IPS DF 4.7 (cell line): Measurements from ENCODE around the gene CCL20.
"Not testable (repeated sequence)": the region's sequence is repeated elsewhere in the genome, so short reads cannot be mapped to it uniquely, and the experiment has no call there.

Experiments used
- DNase-seq: peaks from one replicate; pipeline ENCODE4 v3.0.0-alpha.2; 2013; ENCODE audit warnings: low spot score; ENCODE audit errors: extremely low read depth

Gene CCL20, protein sequence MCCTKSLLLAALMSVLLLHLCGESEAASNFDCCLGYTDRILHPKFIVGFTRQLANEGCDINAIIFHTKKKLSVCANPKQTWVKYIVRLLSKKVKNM

DNA sequence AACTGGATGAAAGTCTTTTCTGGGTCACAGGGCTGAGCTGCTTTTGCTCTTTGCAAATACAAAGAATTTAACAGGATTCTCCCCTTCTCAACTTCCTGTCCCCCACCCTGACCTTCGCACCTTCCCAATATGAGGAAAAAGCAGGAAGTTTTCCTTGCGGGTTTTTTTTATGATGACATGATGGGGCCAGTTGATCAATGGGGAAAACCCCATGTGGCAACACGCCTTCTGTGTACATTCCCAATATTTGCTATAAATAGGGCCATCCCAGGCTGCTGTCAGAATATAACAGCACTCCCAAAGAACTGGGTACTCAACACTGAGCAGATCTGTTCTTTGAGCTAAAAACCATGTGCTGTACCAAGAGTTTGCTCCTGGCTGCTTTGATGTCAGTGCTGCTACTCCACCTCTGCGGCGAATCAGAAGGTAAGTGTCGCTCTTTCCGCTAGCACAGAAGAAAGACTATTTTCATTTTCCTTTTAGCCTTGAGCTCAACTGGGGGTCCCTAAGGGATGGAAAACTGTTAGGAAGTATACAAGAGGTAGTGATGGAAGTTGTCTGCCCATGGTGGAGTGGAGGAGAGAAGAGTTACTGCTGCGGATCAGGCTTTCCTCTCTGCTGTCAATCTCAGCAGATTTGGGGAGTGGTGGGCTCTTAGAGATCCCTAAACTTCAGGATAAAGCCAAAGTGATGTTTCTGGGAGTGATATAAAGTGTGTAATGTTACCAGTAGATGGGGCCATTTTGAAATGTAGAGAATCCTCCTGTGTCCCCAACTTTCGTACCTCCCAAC lies at the start of gene CCL20:
Gene CCL20 (plus strand): TSS at position 281 of the 792 bp plus-strand sequence. CDS start 70 bp downstream, at position 351.
- no peak for DNase-seq

DNA sequence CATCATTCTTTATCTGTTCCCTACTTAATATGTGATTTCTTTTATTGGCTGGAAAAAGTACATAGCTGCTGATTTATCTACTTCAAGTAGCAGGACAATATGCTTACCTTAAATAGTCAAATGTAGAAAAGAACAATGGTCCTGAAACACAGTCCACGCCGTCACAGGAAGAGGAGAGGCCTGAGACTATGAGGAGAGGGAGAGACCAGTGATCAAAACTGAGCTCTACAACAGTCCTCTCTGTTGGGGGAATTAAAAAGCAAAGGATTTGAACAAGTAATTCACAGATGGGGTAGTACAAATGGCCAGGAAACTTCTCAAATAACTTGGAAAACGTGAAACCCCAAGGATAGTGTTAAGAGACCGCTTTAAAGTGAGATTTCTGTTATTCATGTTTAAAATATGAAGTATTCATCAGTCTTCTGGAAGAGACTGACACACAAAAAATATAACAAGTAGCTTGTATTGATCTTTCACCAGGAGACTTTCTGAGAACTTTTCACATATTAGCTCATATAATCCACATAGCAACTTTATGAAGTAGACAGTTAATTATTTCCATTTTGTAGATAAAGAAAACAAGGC lies 47.8 kb upstream of the CCL20 start:
- no peak for DNase-seq

DNA sequence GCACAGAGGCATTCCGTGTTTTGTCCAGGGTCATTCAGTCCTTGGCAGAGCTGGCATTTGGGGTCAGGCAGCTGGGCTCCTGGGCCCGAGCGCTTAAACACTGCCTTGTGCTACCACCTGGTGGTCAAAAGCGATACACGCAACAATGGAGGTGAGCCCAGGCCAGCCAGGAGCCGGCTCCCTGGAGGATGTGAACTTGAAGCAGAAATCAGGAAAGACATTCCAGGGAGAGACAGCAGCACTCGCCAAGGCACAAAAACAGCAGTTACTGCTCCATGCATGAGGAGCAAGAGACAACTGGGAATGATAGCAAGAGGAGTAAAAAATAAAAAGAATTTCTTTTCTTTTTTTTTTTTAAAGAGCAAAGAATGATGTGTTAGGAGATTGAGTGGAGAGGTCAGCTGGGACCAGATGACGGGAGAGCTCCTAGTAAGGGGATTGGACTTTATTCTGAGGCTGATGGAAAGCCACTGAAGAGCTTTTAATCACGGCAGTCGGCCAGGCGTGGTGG lies 47.2 kb upstream of the CCL20 start:
- no peak for DNase-seq

DNA sequence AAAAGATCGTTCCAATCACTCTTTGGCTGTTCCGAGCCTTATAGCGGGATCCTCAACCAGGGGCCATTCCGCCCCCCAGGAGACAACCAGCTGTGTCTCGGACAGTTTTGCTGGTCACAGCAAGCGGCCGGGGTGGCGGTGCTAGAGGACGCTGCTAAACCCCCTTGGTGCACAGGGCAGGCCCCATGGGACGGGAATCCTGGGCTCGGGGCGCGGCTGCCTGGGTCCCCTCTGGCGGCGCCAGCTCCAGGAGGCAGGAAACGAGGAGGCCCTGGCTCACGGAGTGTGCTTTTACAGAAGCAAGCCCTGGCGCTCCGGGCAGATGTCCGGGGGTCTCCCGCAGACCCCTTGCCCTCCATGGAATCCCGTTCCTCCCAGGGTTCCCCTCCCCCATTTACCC lies 45.8 kb upstream of the CCL20 start:
- DNase-seq: no peak

DNA sequence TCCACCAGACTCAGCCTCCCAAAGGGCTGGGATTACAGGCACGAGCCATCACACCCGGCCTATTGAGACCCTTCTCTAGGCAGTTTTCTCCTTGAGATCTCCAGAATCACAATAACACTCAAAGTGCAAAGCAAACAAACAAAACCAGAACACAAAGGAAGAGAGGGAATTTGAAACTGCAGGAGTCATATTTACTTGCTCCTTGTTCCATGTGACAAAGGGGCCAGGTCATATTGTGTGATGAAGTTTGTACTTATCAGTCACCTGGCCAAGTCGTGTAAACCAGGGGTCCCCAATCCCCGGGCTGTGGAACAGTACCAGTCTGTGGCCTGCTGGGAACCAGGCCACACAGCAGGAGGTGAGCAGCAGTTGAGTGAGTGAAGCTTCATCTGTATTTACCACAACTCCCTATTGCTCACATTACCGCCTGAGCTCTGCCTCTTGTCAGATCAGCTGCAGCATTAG lies 41.4 kb upstream of the CCL20 start:
- DNase-seq: no peak

DNA sequence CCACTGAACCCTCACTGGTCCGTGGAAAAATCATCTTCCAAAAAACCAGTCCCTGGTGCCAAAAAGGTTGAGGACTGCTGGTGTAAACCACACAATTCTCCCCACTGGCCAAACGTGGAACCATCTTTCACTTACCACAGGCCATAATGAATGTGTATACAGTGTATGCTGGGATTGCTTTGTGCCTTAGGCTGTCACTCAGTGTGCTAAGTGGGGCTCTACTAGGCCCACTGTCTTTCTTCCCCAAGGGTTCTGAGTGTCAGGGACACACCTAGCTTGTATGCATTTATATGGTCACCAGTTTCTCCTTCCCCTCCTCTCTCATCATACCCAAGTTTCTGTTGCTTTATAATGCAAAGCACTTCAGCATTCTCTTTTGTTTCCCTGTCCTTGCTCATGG lies 40.7 kb upstream of the CCL20 start:
- DNase-seq: no peak

DNA sequence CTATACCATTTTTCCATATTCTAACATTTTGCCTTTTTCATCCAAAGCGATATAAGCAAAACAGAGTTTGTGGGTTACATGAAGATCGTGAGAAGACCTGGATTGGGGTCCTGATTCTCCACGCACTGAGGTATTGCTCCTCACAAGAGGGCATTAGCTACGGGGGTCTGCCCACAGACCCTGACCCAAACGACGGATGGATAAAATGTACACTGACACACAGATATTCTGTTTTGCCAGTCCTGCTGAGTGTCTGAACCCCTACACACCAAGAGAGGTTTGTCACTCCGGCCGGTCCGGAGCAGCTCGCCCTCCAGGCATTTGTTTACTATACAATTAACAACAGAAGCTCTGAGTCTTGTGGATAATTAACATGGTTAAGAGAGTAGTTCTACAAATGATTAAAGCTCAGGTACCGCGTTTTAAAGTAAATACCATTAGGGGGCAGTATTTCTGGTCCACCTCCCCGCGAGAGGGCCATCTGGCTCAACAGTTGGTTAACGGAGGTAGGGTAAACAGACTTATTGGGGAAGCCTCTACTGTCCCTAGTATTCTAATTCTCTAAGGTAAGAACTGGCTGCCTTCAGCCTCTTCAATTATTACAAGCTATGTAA lies 39.5 kb upstream of the CCL20 start:
- no peak for DNase-seq

DNA sequence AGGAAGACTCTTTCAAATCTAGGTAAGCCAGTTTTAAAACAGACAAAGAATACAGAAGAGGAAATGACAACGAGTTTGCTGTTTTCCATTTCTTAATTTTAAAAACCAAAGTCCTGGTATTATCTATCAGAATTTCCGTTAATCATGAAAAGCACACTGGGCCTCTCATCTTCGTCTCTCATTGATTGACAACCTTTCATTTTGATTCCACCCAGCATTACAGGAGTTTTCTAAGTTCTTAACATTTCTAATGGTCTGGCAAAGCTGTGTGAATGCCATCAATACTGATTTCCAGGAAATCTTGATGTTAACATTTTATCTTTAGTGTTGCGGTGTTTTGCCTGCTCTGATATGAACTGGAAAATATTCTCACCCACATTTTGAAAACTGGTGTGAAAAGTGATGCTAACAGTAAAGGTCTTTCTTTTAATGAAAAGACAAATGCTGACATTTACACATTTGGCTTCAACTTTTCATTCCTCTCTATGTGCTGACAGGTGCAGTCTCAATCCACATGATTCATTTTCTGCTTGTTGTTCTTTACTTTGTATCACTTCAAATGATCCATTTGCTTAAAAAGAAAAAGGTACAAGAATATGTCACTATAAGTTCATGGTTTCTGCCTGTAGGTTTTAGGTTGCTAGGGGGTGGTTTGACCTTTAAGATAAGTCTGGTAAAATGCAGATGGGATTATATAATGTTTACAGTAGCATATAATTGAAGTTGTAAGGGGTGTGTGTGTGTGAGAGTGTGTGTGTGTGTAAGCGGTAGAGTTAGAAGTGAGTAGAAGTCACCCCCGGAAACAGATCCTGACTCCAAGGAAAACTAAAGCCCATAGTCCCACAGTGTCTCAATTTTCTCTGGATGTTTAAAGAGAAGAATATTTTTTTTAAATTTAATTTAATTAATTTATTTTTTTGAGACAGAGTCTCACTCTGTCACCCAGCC lies 38.5 kb upstream of the CCL20 start:
- no peak for DNase-seq

DNA sequence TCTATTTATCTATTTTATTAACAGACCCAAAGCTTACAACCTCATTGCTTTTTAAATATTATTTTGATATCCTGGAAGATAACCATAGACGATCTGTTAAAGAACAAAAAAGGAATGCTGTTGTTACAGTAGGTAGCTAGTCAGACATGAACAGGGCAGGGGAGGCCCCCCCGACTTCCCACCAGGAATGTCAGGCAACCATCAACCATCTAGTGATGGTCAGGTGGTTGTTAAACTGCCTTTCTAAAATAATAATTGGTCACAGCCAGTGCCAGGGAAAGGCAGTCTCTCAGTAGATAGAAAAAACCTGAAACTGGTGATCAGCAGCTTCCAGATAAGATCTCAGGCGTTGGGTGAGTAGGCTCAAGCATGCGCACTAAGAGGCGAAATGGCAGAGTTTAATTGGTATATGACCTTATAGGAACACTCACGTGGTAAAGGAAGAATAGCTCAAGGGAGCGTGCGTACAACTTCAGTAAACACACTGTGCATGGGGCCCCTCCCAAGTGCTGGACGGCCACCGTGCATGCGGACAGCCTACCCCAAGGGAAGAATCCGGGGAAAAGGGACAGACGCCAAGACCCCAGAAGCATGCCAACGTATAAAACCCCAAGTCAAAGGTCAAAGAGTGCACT lies 32.5 kb upstream of the CCL20 start:
- no peak for DNase-seq

DNA sequence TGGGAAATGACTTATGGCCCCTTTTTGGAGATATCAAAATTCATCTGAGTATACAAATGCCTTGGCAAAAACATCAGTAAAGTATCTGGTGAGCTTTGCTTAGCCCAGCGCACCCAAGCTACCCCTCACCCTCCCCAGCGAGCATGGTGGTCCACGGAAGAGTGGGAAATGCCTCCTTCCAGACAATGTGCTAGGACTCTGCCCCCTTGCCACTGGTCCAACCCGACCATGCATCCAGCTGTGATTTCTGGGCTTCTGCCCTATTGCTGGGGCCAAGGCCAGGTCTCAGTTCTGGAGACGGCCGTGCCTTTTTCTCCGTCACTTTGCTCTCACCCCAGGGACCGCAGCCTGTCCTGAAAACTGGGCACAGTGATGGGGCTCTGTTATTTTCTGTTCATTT lies 31.8 kb upstream of the CCL20 start:
- no peak for DNase-seq

DNA sequence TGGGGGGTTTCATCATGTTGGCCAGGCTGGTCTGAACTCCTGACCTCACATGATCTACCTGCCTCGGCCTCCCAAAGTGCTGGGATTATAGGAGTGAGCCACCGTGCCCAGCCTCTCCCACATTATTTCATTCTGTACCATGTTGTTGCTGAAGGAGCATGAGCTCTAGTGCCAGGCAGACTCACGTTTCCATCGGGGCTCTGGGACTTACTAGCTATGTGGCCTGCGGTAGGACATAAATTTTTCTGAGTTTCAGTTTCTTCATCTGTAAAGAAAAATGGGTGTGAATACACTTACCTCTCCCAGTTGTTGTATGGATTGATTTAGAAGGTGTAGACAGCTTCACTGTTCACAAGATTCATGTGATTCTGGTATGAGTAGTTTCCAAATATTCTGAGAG lies 30.8 kb upstream of the CCL20 start:
- no peak for DNase-seq

DNA sequence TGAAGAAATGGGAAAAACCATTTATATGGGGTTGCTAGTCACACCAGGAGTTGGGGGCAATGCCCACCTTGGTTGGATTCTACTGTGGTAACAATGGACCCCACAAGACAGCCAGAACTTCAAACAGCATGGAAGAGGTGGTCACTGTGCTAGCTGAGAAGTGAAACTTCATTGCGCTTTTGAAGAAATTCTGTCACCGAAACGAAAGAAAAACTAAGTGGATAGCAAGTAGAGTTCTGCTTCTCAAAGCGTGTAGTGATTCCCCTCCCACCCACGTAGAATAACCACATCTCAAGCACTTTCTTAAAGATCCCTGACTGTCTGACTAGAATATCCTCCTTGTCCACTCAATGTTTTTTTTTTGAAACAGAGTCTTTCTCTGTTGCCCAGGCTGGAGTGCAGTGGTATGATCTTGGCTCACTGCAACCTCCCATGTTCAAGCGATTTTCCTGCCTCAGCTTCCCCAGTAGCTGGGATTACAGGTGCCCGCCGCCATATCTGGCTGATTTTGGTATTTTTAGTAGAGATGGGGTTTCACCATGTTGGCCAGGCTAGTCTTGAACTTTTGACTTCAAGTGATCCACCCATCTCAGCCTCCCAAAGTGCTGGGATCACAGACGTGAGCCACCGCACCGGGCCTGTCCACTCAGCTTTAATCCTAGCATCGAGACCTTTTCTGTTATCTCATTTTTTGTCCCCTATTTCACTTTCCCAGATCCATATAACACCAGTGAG lies 30.1 kb upstream of the CCL20 start:
- DNase-seq: no peak

DNA sequence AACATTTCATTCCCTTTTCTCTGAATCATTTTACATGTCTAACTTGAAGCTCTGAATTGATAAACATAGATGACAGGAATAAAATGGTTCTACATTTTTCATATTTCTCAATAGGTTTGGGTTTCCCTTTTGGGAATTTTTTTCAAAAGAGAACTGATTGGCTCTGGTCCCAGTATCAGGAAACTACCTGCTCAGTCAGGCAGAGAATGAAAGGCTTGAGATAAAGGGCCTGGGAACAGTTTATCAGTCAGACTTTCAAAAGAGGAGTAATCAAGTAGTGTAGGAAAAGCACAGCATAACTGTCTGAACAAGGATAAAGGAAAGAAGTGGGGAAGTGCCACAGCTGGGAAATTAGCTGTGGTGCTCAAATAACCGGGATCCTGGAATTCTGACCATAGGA lies 28.3 kb upstream of the CCL20 start:
- no peak for DNase-seq

DNA sequence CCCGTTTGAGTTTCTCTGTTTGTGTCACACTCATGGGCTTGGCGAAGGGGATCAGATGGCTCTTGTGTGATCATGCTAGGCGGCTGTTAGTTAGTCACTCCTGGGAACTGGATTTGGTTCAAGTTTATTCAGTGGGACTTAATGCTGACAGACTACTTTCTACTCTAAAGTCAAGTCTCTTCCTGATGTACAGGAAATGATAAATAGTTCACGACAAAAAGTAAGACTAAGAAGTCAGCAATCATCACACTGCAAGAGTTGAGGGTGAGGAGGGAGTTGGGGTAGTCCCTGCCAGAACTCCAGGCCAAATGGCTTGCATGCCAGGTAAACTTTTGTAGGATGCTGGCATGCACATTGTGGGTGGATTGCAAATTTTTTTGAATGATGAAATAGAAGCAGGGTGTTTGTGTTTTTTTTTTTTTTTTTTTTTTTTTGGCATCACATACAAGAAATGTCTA lies 25.1 kb upstream of the CCL20 start:
- no peak for DNase-seq

DNA sequence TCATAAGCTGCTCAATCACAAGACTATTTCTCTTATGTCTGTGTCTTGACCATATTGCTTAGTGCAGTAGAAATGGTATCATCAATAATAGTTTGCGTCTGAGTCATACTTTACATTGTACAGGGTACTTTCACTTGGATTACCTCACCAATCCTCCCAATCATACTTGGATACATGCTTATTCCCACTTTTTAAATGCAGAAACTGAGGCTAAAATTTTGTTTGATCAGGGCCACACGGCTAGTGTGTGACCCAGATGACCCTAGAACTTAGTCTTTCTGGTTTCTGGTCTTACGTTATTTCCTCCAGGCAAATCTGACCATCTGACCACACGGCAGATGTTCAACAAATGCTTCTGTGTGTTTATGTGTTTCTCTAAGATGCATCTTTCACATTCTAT lies 23.8 kb upstream of the CCL20 start:
- DNase-seq: no peak

DNA sequence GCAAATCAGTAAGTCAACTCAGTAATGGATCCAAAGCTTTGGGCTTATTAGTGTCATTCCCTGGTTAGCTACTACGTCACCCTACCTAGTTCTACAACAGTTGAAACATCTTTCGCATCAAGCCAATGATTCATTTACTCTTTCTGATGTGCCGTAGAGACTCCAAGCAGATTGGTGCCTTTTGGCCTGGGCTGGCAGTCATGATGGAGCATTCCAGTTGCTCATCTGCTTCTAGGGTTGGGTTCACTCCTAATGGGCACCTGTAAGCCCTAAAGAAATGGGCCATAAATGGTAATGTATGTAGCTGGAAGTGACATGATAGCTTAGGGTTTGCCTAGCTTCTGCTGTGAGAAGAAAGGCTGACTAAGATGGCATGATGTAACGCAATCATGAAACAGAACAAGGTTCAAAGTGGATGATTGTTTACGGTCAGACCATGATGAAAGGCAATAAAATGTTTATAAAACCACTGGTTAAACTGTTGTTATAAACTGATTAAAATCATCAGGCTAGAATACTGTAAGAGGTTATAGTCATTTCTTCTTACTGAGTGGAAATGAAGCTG lies 20.4 kb upstream of the CCL20 start:
- no peak for DNase-seq

DNA sequence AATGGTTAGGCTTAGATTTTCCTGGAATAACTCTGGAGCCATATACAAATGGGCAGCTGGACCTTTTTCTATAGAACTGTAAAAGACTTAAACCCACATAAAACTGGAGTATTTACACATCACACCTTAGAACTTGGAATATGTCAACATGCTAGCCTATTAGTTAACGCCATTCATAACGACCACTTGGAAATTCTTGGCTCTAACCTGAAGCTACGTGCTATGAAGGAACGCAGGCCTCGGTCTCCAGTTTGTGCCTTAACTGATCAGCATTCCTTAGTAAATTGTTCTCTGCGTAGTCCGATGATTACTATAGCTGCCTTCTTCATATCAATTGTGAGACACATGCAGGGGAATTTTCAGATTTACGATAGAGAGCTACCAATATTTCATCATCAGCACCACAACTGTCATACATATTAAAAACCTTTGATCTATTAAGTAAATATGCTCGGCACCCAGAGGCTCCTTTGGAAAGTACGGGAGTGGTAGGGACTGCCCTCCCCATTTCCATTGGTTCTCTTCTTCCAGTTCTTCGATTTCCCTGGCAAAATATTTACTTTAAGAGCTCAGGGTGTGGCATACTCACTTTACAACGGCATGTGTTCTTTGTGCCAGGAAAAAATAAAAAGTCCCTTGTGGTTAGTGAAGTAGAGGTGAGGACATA lies 17.5 kb upstream of the CCL20 start:
- no peak for DNase-seq

DNA sequence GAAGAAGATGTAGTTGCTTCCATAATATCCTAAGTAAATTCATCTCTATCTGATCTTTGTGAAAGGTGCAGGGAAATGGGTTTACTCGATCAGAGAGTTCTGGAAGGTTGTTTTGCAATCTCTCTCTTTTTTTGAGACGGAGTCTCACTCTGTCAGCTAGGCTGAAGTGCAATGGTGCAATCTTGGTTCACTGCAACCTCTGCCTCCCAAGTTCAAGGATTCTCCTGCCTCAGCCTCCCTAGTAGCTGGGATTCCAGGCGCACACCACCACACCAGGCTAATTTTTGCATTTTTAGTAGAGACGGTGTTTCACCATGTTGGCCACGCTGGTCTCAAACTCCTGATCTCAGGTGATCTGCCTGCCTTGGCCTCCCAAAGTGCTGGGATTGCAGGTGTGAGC lies 16.9 kb upstream of the CCL20 start:
- not testable (repeated sequence) for DNase-seq

DNA sequence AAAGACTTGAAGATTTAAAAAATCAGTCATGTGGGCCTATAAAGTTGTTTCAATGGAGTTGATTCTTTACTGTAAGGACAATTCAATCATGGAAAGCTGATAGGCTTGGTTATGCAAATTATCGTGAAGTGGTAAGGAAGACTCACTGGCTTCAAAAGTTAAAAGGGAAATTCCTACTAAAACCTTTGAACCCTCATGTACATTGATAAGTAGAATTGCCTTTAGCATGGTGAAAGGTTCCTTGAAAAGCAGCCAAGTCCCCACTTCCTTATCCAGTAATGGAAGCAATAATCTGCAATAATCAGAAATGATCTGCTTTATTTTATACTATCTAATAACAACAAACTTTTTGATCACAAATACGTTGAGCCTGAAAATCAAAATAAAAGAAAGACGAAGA lies 14.4 kb upstream of the CCL20 start:
- DNase-seq: no peak
